ENCODE data around the gene TBX6.
"Not testable (repeated sequence)": the region's sequence is repeated elsewhere in the genome, so short reads cannot be mapped to it uniquely, and the experiment has no call there.

The TBX6 gene, protein sequence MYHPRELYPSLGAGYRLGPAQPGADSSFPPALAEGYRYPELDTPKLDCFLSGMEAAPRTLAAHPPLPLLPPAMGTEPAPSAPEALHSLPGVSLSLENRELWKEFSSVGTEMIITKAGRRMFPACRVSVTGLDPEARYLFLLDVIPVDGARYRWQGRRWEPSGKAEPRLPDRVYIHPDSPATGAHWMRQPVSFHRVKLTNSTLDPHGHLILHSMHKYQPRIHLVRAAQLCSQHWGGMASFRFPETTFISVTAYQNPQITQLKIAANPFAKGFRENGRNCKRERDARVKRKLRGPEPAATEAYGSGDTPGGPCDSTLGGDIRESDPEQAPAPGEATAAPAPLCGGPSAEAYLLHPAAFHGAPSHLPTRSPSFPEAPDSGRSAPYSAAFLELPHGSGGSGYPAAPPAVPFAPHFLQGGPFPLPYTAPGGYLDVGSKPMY

DNA sequence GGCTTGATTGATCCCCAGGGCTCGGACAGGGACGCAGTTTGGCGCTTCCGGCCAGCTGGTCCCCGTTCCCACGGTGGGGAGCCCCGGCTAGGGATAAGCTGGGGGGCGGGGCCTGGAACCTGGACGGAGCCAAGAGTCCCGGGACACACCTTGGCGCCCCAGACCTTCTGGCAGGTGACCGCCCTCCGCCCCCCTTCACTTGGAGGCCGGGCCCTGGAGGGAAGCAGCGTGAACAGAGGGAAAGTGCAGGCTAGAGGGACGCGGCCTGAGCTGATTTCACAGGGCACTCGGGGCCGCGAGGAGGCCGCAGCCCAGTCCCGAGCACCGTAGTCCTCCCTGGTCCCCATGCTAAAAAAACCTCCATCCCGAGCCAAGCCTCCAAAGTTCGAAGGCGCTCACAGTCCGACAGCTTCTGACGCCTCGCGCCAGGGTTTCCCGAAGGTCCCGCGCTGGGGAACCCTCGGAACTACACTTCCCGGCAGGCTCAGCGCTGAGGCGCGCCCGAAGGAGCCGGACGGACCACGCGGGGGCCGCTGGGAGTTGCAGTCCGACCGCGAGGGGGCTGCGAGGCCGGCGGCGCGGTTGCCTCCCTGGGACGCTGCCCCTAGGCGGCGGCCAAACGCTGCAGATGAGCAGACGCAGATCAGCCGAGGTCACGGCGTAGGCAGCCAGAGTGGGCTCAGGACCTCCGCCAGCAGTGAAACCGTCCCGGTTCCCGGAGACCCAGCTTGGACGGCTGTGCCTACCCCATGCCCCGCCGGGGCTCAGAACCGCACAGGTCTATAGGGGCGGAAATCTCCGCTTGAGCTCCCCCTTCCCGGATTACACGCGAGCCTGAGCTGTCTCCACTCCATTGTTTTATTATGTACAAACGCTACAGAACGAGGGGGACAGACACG, at the start of gene TBX6:
TSS of gene TBX6 (minus strand) at position 451 of the 899 bp plus-strand sequence. CDS start 731 bp downstream, outside the sequence.
- no peaks in the 10 kb centered on the region for H3K9me3 ChIP-seq (ENCODE audit: low read depth, low read length)
- H3K27ac ChIP-seq, result no peak within 1 kb of the TSS
- peak within 1 kb of the TSS; percentile 59 for H3K9ac ChIP-seq (ENCODE audit: insufficient read length)
- H3K36me3 ChIP-seq (ENCODE audit: insufficient read depth, low read length), result no peaks in the 10 kb centered on the region
- peak; percentile 14 for DNase-seq (ENCODE audit: low read depth, low spot score)
- H3K4me3 ChIP-seq, result peak within 1 kb of the TSS; percentile 68
- TF ChIP-seq POLR2AphosphoS5 (IDR thresholded peaks at IDR 0.05; ENCODE audit: borderline replicate concordance, low read depth, low read length) (no peak), EZH2 (IDR thresholded peaks at IDR 0.05) (no peak), FOXP2 (optimal IDR thresholded peaks at IDR 0.05; ENCODE audit: control extremely low read depth, extremely low read length, insufficient read depth) (no peak)

DNA sequence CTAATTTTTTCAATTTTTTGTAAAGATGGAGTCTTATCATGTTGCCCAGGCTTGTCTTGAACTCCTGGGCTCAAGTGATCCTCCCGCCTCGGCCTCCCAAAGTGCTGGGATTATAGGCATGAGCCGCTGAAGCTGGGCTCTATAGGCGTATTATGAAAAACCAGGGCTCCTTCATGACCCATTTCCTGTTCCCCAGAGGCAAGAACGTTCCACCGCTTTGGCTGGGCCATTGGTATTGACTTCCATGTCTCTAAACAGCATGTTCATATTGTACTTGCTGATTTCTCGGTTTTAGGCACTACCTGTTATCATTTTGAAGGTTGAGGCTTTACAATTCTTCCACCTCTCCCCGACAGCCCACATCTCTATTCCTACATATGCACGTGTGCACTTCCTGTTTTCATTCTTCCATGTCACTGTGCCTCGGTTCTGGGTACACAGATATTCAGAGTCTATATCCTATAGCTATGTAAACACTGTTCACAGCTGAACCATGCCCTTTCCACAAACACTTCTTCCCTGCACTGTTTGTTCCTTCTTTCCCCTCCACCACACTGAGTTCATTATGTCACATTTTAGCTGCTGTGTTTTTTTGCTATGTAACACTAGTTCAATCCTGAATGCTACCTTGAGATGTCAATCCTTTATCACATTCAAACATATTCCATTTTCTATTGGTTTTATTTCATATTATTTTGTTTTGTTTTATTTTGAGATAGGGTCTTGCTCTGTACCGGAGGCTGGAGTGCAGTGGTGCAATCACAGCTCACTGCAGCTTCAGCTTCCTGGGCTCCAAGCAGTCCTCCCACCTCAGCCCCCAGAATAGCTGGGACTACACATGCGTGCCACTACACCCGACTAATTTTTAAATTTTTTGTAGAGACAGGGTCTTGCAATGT, 48.1 kb upstream of the TBX6 start:
- H3K9me3 ChIP-seq (ENCODE audit: low read depth, low read length), result no peaks in the 10 kb centered on the region
- no peak overlapping the region for H3K4me3 ChIP-seq
- no peak for TF ChIP-seq EZH2 (IDR thresholded peaks at IDR 0.05)
- no peak for TF ChIP-seq FOXP2 (optimal IDR thresholded peaks at IDR 0.05; ENCODE audit: control extremely low read depth, extremely low read length, insufficient read depth)
- no peak for TF ChIP-seq POLR2AphosphoS5 (IDR thresholded peaks at IDR 0.05; ENCODE audit: borderline replicate concordance, low read depth, low read length)
- no peak for DNase-seq (ENCODE audit: low read depth, low spot score)
- H3K27ac ChIP-seq, result no peak overlapping the region
- H3K9ac ChIP-seq (ENCODE audit: insufficient read length), result no peak overlapping the region
- no peaks in the 10 kb centered on the region for H3K36me3 ChIP-seq (ENCODE audit: insufficient read depth, low read length)

DNA sequence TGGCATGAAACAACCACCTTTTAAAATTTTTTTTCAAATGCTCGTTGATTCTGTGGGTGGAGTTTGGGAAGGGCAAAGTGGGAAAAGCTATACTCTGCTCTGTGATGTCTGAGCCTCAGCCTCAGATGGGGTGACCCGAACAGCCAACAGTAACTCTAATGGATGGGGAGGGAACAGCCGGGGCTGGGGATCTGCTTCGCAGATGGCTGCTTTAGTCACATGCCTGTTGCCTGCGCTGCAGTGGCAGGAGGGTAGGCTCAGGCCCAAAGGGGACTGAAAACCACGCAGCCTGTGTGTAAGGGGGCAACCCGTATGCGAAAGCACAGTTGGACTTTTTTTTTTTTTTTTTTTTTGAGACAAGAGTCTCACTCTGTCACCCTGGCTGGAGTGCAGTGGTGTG, 46.2 kb upstream of the TBX6 start:
- H3K9ac ChIP-seq (ENCODE audit: insufficient read length), result no peak overlapping the region
- H3K27ac ChIP-seq, result no peak overlapping the region
- H3K9me3 ChIP-seq (ENCODE audit: low read depth, low read length), result no peaks in the 10 kb centered on the region
- DNase-seq (ENCODE audit: low read depth, low spot score), result no peak
- H3K36me3 ChIP-seq (ENCODE audit: insufficient read depth, low read length), result no peaks in the 10 kb centered on the region
- no peak for TF ChIP-seq EZH2 (IDR thresholded peaks at IDR 0.05)
- no peak for TF ChIP-seq POLR2AphosphoS5 (IDR thresholded peaks at IDR 0.05; ENCODE audit: borderline replicate concordance, low read depth, low read length)
- no peak for TF ChIP-seq FOXP2 (optimal IDR thresholded peaks at IDR 0.05; ENCODE audit: control extremely low read depth, extremely low read length, insufficient read depth)
- no peak overlapping the region for H3K4me3 ChIP-seq

DNA sequence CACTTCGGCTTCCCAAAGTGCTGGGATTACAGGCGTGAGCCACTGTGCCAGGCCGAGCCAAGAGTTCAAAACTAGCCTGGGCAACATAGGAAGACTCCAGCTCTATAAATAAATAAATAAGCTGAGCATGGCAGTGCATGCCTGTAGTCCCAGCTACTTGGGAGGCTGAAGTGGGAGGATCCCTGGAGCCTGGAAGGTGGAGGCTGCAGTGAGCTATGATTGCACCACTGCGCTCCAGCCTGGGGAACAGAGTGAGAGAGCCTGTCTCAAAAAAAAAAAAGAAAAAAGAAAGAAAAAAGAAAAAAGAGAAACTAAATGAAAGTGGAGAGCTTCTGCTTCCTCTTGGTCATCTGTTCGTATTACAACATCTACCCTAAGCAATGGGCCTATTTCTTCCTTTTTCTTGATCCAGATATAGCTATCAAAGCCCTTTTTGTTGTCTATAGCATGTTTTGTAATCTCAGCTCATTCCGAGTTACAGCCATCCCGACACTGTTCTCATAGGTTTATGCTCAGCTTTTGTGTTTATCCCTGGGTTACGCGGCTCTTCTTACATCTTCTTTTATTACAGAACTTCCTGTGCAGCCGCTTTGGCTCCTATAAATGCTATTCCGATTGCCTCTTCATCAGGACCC, 45.4 kb upstream of the TBX6 start:
- TF ChIP-seq EZH2 (IDR thresholded peaks at IDR 0.05), result no peak
- TF ChIP-seq POLR2AphosphoS5 (IDR thresholded peaks at IDR 0.05; ENCODE audit: borderline replicate concordance, low read depth, low read length), result no peak
- H3K36me3 ChIP-seq (ENCODE audit: insufficient read depth, low read length), result no peaks in the 10 kb centered on the region
- H3K27ac ChIP-seq, result no peak overlapping the region
- H3K4me3 ChIP-seq, result no peak overlapping the region
- no peaks in the 10 kb centered on the region for H3K9me3 ChIP-seq (ENCODE audit: low read depth, low read length)
- H3K9ac ChIP-seq (ENCODE audit: insufficient read length), result no peak overlapping the region
- DNase-seq (ENCODE audit: low read depth, low spot score), result no peak

DNA sequence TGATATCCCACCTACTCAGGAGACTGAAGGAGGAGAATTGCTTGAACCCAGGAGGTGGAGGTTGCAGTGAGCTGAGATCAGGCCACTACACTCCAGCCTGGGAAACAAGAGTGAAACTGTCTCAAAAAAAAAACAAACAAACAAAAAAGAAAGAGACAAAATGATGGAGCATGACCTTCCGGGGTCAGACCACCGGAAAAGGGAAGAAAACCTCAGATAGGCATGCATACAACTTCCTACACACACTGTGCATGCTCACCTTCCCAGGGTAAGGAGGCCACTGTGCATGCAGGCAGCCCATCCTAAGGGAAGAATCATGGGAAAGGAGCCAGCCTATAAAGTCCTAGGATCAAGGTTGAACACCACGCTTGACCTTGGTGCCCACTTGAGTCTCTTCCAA, 40.9 kb upstream of the TBX6 start:
- TF ChIP-seq POLR2AphosphoS5 (IDR thresholded peaks at IDR 0.05; ENCODE audit: borderline replicate concordance, low read depth, low read length), result no peak
- TF ChIP-seq FOXP2 (optimal IDR thresholded peaks at IDR 0.05; ENCODE audit: control extremely low read depth, extremely low read length, insufficient read depth), result no peak
- no peak for TF ChIP-seq EZH2 (IDR thresholded peaks at IDR 0.05)
- DNase-seq (ENCODE audit: low read depth, low spot score), result no peak
- no peaks in the 10 kb centered on the region for H3K36me3 ChIP-seq (ENCODE audit: insufficient read depth, low read length)
- no peaks in the 10 kb centered on the region for H3K9me3 ChIP-seq (ENCODE audit: low read depth, low read length)
- no peak overlapping the region for H3K4me3 ChIP-seq
- no peak overlapping the region for H3K9ac ChIP-seq (ENCODE audit: insufficient read length)
- H3K27ac ChIP-seq, result no peak overlapping the region

DNA sequence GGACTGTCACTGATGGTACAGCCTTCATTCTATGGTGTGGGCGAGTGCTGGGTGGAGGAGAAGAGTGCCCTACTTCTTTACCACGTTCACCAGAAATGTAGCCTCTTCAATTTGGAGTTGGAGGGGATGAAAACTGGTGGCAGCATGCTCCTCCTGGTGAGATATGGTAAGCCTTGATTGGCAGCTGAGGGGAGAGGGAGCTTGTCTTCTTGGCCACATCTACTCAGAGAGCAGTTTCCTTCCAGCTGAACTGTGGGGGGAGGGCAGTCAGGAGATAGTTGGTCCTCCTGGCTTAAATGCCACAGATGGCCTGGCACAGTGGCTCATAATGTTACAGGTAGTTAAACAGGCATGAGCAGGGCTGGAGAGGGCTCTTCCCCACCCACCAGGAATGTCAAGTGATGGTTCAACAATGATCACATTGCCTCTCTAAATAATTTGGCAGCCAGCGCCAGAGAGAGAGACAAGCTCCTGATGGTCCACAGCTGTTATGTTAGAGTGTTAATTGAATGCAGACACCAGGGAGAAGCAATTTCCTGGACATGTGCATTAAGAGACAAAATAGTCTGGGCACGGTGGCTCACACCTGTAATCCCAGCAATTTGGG, 40.2 kb upstream of the TBX6 start:
- H3K36me3 ChIP-seq (ENCODE audit: insufficient read depth, low read length), result no peaks in the 10 kb centered on the region
- no peak overlapping the region for H3K4me3 ChIP-seq
- H3K27ac ChIP-seq, result no peak overlapping the region
- no peak for DNase-seq (ENCODE audit: low read depth, low spot score)
- TF ChIP-seq POLR2AphosphoS5 (IDR thresholded peaks at IDR 0.05; ENCODE audit: borderline replicate concordance, low read depth, low read length) (no peak), FOXP2 (optimal IDR thresholded peaks at IDR 0.05; ENCODE audit: control extremely low read depth, extremely low read length, insufficient read depth) (no peak), EZH2 (IDR thresholded peaks at IDR 0.05) (no peak)
- H3K9ac ChIP-seq (ENCODE audit: insufficient read length), result no peak overlapping the region
- H3K9me3 ChIP-seq (ENCODE audit: low read depth, low read length), result no peaks in the 10 kb centered on the region

DNA sequence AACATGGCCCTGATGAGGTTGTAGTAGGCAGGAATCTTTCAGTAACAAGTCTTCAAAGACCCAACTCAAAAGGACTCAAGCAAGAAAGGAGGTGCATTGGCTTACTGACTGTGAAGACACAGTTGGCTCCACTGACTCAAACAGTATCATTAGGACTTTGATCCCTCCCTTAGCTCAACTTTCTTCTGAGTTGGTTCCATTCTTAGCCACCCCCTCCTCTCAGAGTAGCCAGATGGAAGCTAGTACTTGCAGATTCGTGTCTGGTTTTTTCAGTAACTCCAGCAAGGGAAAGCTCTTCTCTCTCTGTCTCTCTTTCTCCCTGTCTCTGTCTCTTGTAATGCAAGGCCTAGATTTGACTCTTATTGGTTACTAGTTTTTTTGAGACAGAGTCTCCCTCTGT, 36.3 kb upstream of the TBX6 start:
- H3K36me3 ChIP-seq (ENCODE audit: insufficient read depth, low read length), result no peaks in the 10 kb centered on the region
- H3K4me3 ChIP-seq, result no peak overlapping the region
- TF ChIP-seq POLR2AphosphoS5 (IDR thresholded peaks at IDR 0.05; ENCODE audit: borderline replicate concordance, low read depth, low read length), result no peak
- no peak for TF ChIP-seq EZH2 (IDR thresholded peaks at IDR 0.05)
- no peak for TF ChIP-seq FOXP2 (optimal IDR thresholded peaks at IDR 0.05; ENCODE audit: control extremely low read depth, extremely low read length, insufficient read depth)
- no peak for DNase-seq (ENCODE audit: low read depth, low spot score)
- H3K9me3 ChIP-seq (ENCODE audit: low read depth, low read length), result no peaks in the 10 kb centered on the region
- H3K27ac ChIP-seq, result no peak overlapping the region
- no peak overlapping the region for H3K9ac ChIP-seq (ENCODE audit: insufficient read length)

DNA sequence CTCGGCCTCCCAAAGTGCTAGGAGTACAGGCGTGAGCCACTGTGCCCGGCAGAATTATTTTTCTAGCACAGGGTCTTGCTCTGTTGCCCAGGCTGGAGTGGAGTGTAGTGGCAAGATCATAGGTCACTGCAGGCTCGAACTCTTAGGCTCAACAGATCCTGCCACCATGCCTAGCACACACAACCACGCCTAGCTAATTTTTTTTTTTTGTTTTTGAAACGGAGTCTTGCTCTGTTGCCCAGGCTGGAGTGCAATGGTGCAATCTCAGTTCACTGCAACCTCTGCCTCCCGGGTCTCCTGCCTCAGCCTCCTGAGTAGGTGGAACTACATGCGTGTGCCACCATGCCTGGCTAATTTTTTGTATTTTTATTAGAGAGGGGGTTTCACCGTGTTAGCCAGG, 34.0 kb upstream of the TBX6 start:
- not testable (repeated sequence) for H3K9me3 ChIP-seq (ENCODE audit: low read depth, low read length); H3K27ac ChIP-seq; DNase-seq (ENCODE audit: low read depth, low spot score); H3K36me3 ChIP-seq (ENCODE audit: insufficient read depth, low read length); H3K4me3 ChIP-seq; H3K9ac ChIP-seq (ENCODE audit: insufficient read length)

All from SK-N-MC (cell line).